Upper lobe of right lung (tissue), 1 donor: ENCODE data around the gene KCNMA1. TPM values are rescaled to one million over a fixed set of nuclear protein-coding genes. Genes with fewer than 3 reads are reported as not detected.

Experiments used
- ATAC-seq: fragments of 200-7000 bp; cut with Tn5 transposase; one replicate; pipeline ENCODE4 v1.9.1; 2020; ENCODE audit warnings: mild to moderate bottlenecking, moderate library complexity
- DNase-seq: peaks from one replicate; pipeline ENCODE4 v3.0.0-alpha.2; 2020
- H3K27ac ChIP-seq: fragments of 200-600 bp; one replicate; pipeline ENCODE4 v1.8.0; 2022
- H3K27me3 ChIP-seq: fragments of 200-600 bp; one replicate; pipeline ENCODE4 v1.8.0; 2022; ENCODE audit warnings: mild to moderate bottlenecking
- H3K36me3 ChIP-seq: fragments of 200-600 bp; one replicate; pipeline ENCODE4 v1.8.0; 2022
- H3K4me1 ChIP-seq: fragments of 200-600 bp; one replicate; pipeline ENCODE4 v1.8.0; 2022
- H3K4me3 ChIP-seq: fragments of 200-600 bp; one replicate; pipeline ENCODE4 v1.8.0; 2022; ENCODE audit warnings: mild to moderate bottlenecking
- H3K9me3 ChIP-seq: fragments of 200-600 bp; one replicate; pipeline ENCODE4 v1.8.0; 2022
- intact Hi-C: fragments of 100-400 bp; cut with DNase I; formaldehyde crosslinking; loops from one replicate; pipeline ENCODE4 v1.11.0; 2022
- total RNA-seq: library from RNA; stranded (reverse); fragmentation: NEBNext Ultra II Directional; extraction: Animal tissue kit (Norgen Biotek cat#: 25700); gene quantifications from one replicate; pipeline ENCODE4 v1.2.1, GENCODE V29; 2021
- TF ChIP-seq, protein P1 (sequence below): fragments of 200-600 bp; IDR thresholded peaks from one replicate; pipeline ENCODE4 v1.8.0; 2022; ENCODE audit warnings: antibody characterized with exemption
- donor health status: DM: no; HTN: yes; CAD: no; lungs with severe emphysema.

The KCNMA1 gene
- total RNA-seq, 1 donor from 2014 or later = 26.3 TPM

DNA sequence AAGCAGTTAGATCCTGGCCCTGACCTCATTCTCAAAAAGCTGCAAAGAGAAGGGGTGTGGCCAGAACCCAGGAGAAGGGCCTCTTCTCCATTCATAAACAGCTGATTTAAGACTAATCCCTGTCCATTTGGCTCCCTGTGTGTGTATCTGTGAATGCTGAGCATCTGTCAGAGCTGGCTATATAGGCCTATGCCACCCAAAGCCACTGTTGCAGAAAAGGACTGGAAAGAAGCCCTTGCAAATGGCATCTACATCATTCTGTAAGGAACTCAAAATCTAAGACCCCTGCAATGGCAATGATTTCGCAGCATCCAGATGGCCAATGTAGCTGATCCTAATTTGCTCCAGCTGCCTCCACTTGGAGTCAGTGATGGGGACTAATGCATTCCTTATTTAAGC, 384.5 kb downstream of the KCNMA1 start:
- Histone ChIP-seq H3K27me3 (no peaks in the 10 kb centered on the region), H3K27ac (no peak overlapping the region), H3K4me1 (no peaks in the 10 kb centered on the region), H3K4me3 (no peak overlapping the region), H3K36me3 (no peaks in the 10 kb centered on the region), H3K9me3 (no peaks in the 10 kb centered on the region)
- ATAC-seq = no peak
- TF ChIP-seq, protein P1, sequence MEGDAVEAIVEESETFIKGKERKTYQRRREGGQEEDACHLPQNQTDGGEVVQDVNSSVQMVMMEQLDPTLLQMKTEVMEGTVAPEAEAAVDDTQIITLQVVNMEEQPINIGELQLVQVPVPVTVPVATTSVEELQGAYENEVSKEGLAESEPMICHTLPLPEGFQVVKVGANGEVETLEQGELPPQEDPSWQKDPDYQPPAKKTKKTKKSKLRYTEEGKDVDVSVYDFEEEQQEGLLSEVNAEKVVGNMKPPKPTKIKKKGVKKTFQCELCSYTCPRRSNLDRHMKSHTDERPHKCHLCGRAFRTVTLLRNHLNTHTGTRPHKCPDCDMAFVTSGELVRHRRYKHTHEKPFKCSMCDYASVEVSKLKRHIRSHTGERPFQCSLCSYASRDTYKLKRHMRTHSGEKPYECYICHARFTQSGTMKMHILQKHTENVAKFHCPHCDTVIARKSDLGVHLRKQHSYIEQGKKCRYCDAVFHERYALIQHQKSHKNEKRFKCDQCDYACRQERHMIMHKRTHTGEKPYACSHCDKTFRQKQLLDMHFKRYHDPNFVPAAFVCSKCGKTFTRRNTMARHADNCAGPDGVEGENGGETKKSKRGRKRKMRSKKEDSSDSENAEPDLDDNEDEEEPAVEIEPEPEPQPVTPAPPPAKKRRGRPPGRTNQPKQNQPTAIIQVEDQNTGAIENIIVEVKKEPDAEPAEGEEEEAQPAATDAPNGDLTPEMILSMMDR = no peak
- intact Hi-C loops = no loop called here
- no peak for DNase-seq

DNA sequence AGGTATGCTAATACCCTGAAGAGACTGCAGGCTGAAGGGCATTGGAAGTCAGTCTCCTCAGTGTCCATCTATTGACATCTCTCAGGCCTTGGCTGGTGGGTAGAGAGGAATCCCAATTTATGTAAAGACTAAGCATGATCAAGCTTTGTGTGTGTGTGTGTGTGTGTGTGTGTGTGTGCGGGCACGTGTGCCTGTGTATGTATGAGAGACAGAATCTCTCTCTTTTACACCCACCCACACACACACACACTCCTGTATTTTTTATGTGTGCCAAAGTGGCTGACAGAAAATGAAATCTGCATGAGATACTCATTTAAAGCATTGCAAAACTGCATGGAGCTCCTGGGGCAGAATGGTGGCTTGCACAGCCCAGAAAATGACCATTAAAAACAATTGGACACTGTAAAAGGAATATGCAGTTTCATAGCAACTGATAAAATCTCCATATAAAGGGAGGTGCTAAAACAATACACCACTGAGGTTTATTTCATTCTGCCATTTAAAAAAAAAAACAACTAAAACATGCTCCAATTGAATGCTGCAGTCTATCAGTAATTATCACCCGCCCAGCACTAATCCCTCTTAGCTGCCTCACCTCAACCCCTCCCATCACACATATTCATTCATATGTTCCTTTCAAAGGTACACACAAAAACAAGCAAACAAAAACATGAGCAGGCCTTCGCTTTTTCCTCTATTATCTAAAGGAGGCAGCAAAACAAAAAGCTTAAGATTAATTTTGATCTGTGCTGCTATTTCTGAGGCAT, 385.0 kb downstream of the KCNMA1 start:
- Histone ChIP-seq H3K9me3 (no peaks in the 10 kb centered on the region), H3K27me3 (no peaks in the 10 kb centered on the region), H3K27ac (no peak overlapping the region), H3K4me3 (no peak overlapping the region), H3K4me1 (no peaks in the 10 kb centered on the region), H3K36me3 (no peaks in the 10 kb centered on the region)
- ATAC-seq = no peak
- TF ChIP-seq, protein P1 = no peak
- no peak for DNase-seq
- intact Hi-C loops = no loop called here

DNA sequence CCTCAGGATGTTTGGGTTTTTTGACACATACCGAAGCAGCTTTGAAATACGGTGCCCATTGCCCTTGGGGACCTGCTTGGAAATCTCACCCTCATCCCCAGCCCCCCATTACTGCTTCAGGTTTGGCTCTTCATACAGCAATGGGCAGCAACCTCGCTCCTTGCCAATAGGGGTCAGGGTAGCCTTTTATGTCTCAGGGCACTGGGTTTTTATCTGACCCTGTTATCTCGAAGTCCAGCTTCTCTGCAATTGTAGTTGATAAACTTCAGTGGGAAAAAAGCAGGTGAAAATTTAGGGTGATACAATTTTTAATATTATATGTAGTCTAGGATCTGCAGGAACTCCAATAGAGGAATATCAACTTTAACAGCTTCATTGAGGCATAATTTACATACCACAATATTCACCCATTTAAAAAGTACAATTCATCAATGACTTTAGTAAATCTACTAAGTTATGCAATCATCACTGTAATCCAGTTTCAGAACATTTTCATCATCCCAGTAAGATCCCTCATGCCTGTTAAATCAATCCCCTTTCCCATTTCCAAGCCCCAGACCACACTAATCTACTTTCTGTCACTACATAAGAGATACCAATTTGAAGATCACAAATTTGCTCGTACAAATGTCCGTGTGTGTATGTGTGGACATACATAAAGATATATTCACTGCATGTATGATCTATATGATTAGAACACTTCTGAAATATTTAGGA, 386.2 kb downstream of the KCNMA1 start:
- TF ChIP-seq, protein P1 = peak; percentile 28
- Histone ChIP-seq H3K9me3 (no peaks in the 10 kb centered on the region), H3K27ac (no peak overlapping the region), H3K4me3 (no peak overlapping the region), H3K4me1 (peaks cover under 1% of the 10 kb centered on the region), H3K27me3 (no peaks in the 10 kb centered on the region), H3K36me3 (no peaks in the 10 kb centered on the region)
- ATAC-seq (peak; percentile 44), DNase-seq (no peak)
- intact Hi-C loops = no loop called here

DNA sequence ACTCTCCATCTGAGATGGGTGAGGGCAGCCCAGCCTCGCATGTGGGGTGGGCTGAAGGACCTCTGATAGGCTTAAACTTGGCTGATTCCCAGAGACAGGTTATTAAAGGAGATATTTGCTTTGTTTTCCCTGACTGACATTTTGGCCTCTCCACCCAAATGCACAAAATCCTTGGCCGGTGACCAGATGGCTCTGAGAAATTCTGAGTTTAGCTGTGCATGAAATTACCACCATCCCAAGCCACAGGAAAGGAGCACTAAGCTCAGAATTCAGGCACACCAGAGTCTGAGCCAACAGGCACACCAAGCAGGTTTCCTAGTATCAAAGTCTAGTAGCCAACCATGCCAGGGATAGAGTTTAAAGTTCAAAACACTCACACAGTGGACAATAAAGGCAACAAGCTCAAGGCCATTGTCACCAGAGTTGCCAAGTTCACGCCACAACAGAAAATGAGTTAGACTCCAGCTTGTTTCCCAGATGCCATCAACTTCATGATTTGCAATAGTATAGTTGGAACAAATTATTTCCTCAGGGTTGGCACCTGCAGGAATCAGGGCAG, 387.6 kb downstream of the KCNMA1 start:
- TF ChIP-seq, protein P1 = no peak
- H3K36me3 ChIP-seq = no peaks in the 10 kb centered on the region
- no peak for DNase-seq
- intact Hi-C loops = no loop called here
- H3K9me3 ChIP-seq = no peaks in the 10 kb centered on the region
- no peak overlapping the region for H3K4me3 ChIP-seq
- H3K27me3 ChIP-seq = no peaks in the 10 kb centered on the region
- no peak for ATAC-seq
- H3K4me1 ChIP-seq = peaks cover 5% of the 10 kb centered on the region
- no peak overlapping the region for H3K27ac ChIP-seq

DNA sequence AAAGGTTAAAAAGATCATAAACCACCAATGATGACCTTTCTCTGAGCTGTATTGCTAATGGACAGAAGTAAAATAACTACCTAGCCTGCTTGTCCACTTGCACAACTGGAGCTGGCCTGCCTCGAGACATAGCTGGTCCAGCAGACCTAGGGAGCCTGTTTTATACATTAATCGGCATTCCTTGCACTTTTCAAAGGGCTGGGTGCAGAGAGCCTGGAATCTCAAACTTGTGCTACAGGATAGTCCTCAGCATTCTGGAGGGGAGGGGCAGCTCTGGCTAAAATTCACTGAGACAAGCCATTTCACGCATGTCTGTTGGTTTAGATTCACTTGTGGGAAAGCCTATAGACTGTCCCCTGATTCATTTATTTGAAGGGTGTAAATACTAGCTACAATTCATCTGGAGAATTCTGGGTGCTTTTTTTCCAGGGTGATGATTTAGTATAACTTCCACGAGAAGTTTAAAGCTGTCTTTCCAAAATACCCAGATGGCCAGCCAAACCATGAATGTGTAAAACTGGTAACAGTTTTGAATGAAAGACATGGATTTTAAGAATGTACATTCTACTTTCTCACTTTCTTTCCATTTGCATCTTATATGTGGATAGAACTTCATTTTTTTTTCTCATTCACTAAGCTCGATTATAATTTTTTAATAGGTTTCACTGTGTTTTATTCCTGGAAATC, 389.4 kb downstream of the KCNMA1 start:
- Histone ChIP-seq H3K4me3 (no peak overlapping the region), H3K36me3 (no peaks in the 10 kb centered on the region), H3K4me1 (peaks cover 5% of the 10 kb centered on the region), H3K27ac (no peak overlapping the region), H3K9me3 (no peaks in the 10 kb centered on the region), H3K27me3 (no peaks in the 10 kb centered on the region)
- intact Hi-C loops = no loop called here
- ATAC-seq = no peak
- DNase-seq = no peak
- TF ChIP-seq, protein P1 = no peak
